ENCODE data around the gene KRTAP10-1.
"Not testable (repeated sequence)": the region's sequence is repeated elsewhere in the genome, so short reads cannot be mapped to it uniquely, and the experiment has no call there.

The KRTAP10-1 gene

GRCh38 chr21:44581158-44581557, 41.2 kb upstream of the KRTAP10-1 start:
- DNase-seq (ENCODE audit: low read depth), result no peak
- H3K4me3 ChIP-seq (ENCODE audit: low read depth, low read length), result no peak overlapping the region
- no peak for TF ChIP-seq CTCF (IDR thresholded peaks at IDR 0.05; ENCODE audit: insufficient read depth, low read depth, low read length, missing control alignments)

GRCh38 chr21:44580231-44580821, 40.3 kb upstream of the KRTAP10-1 start, which contains the start of gene KRTAP10-5:
TSS of gene KRTAP10-5 (minus strand) at chr21:44580604. CDS start at chr21:44580578, 26 bp downstream.
- DNase-seq (ENCODE audit: low read depth); H3K4me3 ChIP-seq (ENCODE audit: low read depth, low read length): not testable (repeated sequence)

- no peak overlapping the region for H3K4me3 ChIP-seq (ENCODE audit: low read depth, low read length)
- TF ChIP-seq CTCF (IDR thresholded peaks at IDR 0.05; ENCODE audit: insufficient read depth, low read depth, low read length, missing control alignments), result no peak
- no peak for DNase-seq (ENCODE audit: low read depth)
Measured at GRCh38 chr21:44579833-44580144, 39.8 kb upstream of the KRTAP10-1 start.

- no peak overlapping the region for H3K4me3 ChIP-seq (ENCODE audit: low read depth, low read length)
- no peak for TF ChIP-seq CTCF (IDR thresholded peaks at IDR 0.05; ENCODE audit: insufficient read depth, low read depth, low read length, missing control alignments)
- no peak for DNase-seq (ENCODE audit: low read depth)
Measured at GRCh38 chr21:44579056-44579832, 39.2 kb upstream of the KRTAP10-1 start.

GRCh38 chr21:44578371-44579055, 38.5 kb upstream of the KRTAP10-1 start:
- H3K4me3 ChIP-seq (ENCODE audit: low read depth, low read length), result no peak overlapping the region
- DNase-seq (ENCODE audit: low read depth), result no peak
- TF ChIP-seq CTCF (IDR thresholded peaks at IDR 0.05; ENCODE audit: insufficient read depth, low read depth, low read length, missing control alignments), result no peak

- no peak for TF ChIP-seq CTCF (IDR thresholded peaks at IDR 0.05; ENCODE audit: insufficient read depth, low read depth, low read length, missing control alignments)
- H3K4me3 ChIP-seq (ENCODE audit: low read depth, low read length), result no peak overlapping the region
- no peak for DNase-seq (ENCODE audit: low read depth)
Measured at GRCh38 chr21:44576025-44576420, 36.0 kb upstream of the KRTAP10-1 start.

GRCh38 chr21:44575307-44576024, 35.5 kb upstream of the KRTAP10-1 start:
- TF ChIP-seq CTCF (IDR thresholded peaks at IDR 0.05; ENCODE audit: insufficient read depth, low read depth, low read length, missing control alignments), result no peak
- DNase-seq (ENCODE audit: low read depth), result no peak
- H3K4me3 ChIP-seq (ENCODE audit: low read depth, low read length), result no peak overlapping the region

All from GM12865 (cell line).